Right renal cortex interstitium (tissue), 3 donors: ENCODE measurements around the gene PCDHGA10. TPM values are rescaled to one million over a fixed set of nuclear protein-coding genes. Genes with fewer than 3 reads are reported as not detected.
"Not testable (repeated sequence)": the region's sequence is repeated elsewhere in the genome, so short reads cannot be mapped to it uniquely, and the experiment has no call there.

Experiments
- DNase-seq, 3 donors: peaks; one replicate each; pipeline ENCODE4 v3.0.0-alpha.2; 2013; ENCODE audit warnings: low read depth in 3 of 3, low spot score in 2 of 3
- polyA plus RNA-seq, 3 donors: library from polyadenylated mRNA; unstranded; fragments of 120-200 nt; gene quantifications; one replicate each; pipeline ENCODE4 v1.2.1, GENCODE V29; 2013; ENCODE audit not compliant: insufficient read length in 3 of 3

The PCDHGA10 gene
- polyA plus RNA-seq, 3 donors = 3.1 to 3.5 (median 3.2) TPM

GRCh38 chr5:141392429-141393198 lies 20.2 kb upstream of the PCDHGA10 start, which contains the start of gene PCDHGA8:
Gene PCDHGA8 (plus strand): TSS chr5:141392633. CDS start chr5:141392814, 181 bp downstream.
- DNase-seq = no peak

GRCh38 chr5:141393267-141393666 lies 19.5 kb upstream of the PCDHGA10 start:
- DNase-seq = no peak

- not testable (repeated sequence) for DNase-seq
Measured at GRCh38 chr5:141394401-141395187, 18.2 kb upstream of the PCDHGA10 start.

- not testable (repeated sequence) for DNase-seq
Measured at GRCh38 chr5:141397756-141398551, 14.8 kb upstream of the PCDHGA10 start, which contains the start of gene PCDHGB5. Gene PCDHGB5 (plus strand): TSS chr5:141397947. CDS start chr5:141398128, 181 bp downstream.

- DNase-seq = no peak
Measured at GRCh38 chr5:141398608-141399007, 14.2 kb upstream of the PCDHGA10 start.

GRCh38 chr5:141399555-141400258 lies 13.1 kb upstream of the PCDHGA10 start:
- no peak for DNase-seq

GRCh38 chr5:141402553-141403243 lies 10.1 kb upstream of the PCDHGA10 start, which contains the start of gene PCDHGA9:
Gene PCDHGA9 (plus strand): TSS chr5:141402778. CDS start chr5:141402953, 175 bp downstream.
- DNase-seq = no peak

GRCh38 chr5:141403387-141403786 lies 9.4 kb upstream of the PCDHGA10 start:
- DNase-seq = no peak

GRCh38 chr5:141407790-141408505 lies 4.8 kb upstream of the PCDHGA10 start, which contains the start of gene PCDHGB6:
Gene PCDHGB6 (plus strand): TSS chr5:141408021. CDS start chr5:141408203, 182 bp downstream.
- not testable (repeated sequence) for DNase-seq

GRCh38 chr5:141409598-141410306 lies 3.0 kb upstream of the PCDHGA10 start:
- DNase-seq = no peak

GRCh38 chr5:141411575-141411974 lies 1.2 kb upstream of the PCDHGA10 start:
- no peak for DNase-seq

- no peak for DNase-seq
Measured at GRCh38 chr5:141413540-141414069, 818 bp downstream of the PCDHGA10 start.

- not testable (repeated sequence) for DNase-seq
Measured at GRCh38 chr5:141414548-141415274, 1.9 kb downstream of the PCDHGA10 start.

- not testable (repeated sequence) for DNase-seq
Measured at GRCh38 chr5:141415275-141415618, 2.5 kb downstream of the PCDHGA10 start.

- peak in 1 of 3 donors; percentile 29 for DNase-seq
Measured at GRCh38 chr5:141417494-141418172, 4.8 kb downstream of the PCDHGA10 start, which contains the start of gene PCDHGB7. Gene PCDHGB7 (plus strand): TSS chr5:141417677. CDS start chr5:141417860, 183 bp downstream.

- no peak for DNase-seq
Measured at GRCh38 chr5:141419074-141419880, 6.5 kb downstream of the PCDHGA10 start.
